Measurements from ENCODE around the gene NUDT16.
"Not testable (repeated sequence)": the region's sequence is repeated elsewhere in the genome, so short reads cannot be mapped to it uniquely, and the experiment has no call there.

The NUDT16 gene

GRCh38 chr3:131381445-131382291 is at the start of gene NUDT16:
Gene NUDT16, plus strand, starts transcription at chr3:131381774. Its CDS starts 31 bp downstream, at chr3:131381805.
- peak; percentile 97 for DNase-seq (ENCODE audit: low spot score)

GRCh38 chr3:131338948-131339640 is 42.5 kb upstream of the NUDT16 start:
- DNase-seq (ENCODE audit: low spot score), result no peak

DNA sequence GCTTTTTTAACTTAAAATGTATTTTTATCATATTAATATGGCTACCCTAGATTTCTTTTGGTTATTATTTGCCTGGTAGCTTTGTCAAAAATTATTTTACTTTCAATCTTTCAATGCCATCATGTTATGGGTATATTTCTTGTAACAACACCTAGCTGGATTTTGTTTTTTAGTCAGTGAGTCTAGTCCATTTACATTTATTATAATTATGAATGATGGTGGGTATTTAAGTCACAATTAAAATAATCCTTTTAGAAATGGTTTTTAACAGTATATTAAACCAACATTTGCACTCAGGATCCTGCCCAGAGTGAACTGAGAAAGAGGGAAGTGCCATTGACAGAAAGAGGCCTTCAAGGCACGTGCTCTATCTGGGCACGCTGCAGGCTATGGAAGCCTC is 39.8 kb upstream of the NUDT16 start:
- no peak for DNase-seq (ENCODE audit: low spot score)

- no peak for DNase-seq (ENCODE audit: low spot score)
Measured at GRCh38 chr3:131348911-131349310, 32.7 kb upstream of the NUDT16 start.

- no peak for DNase-seq (ENCODE audit: low spot score)
Measured at GRCh38 chr3:131349454-131349853, 32.1 kb upstream of the NUDT16 start.

DNA sequence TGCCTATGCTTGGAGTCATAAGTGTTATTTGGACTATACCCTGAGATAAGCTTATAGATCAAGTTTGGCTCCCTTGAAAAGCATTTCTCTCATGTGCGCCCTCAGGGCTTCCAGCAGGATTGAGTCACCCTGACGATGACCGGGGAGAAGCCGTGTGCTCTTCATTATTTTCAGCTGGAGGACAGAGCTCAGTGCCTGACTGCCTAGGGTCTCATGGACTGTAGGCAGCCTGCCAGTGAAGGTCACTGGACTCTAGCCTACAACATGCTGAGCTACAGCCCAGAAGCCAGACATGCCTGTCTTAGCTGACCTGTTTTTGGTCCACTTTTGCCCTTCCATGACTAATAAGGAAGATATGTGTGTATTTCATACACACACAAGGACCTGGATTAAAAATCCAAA is 31.6 kb upstream of the NUDT16 start:
- no peak for DNase-seq (ENCODE audit: low spot score)

GRCh38 chr3:131350506-131350905 is 31.1 kb upstream of the NUDT16 start:
- DNase-seq (ENCODE audit: low spot score), result no peak

DNA sequence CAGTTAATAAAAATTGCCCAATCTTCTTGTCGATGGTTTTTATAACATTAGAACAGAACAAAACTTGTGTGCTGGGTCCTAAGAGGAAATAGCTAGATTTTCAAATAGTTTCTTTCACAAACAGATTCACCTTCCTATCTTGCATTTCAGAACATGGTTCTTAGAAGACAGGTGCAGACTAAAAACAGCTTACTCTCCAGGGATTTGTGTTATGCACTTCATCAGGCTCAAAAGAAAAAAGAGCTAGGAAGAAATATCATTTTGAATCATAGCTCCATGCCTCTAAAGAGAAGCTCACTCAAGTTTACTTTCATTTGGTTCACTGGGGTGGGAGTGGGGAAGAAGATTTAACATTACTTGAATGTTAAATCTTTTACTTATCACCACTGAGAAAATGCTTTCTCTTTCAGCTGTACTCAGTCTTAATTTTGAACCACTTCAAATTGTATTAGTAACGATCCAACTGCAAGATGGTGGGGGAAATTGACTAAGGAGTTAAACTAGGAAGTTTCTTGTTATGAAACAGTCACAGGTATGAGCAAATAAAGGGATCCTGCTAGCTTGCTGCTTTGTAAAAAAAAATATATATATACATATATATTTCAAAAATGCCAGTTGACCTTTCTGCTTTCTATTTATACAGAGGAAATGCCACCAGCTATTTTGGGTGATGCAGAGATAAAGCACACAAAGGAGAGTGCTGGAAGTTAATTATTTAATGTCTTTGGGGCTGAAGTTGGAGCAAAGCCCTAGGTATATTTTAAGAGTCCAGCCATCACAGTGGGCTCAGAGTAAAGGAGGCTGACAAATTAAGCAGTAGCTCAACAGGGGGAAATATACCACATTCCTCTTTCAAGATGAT is 28.3 kb upstream of the NUDT16 start:
- DNase-seq (ENCODE audit: low spot score), result no peak

DNA sequence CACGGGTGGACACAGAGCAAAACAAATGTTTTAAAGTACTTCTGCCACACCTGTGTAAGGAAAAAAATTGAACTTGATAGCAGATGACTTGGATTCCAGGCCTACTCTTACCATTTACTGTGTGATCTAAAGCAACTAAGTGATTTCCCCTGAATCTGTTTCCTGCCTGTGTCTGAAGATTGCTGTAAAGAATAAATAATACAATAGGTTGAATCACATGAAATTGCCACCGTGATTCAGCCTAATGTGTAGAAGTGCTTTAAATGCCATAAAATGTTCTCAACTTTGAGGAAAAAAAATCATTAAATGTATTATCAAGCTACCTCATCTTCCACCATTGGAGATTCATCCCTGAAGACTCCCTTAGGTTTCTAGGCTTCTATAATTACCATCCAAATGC is 27.6 kb upstream of the NUDT16 start:
- DNase-seq (ENCODE audit: low spot score), result no peak

GRCh38 chr3:131356006-131356595 is 25.5 kb upstream of the NUDT16 start:
- no peak for DNase-seq (ENCODE audit: low spot score)

- no peak for DNase-seq (ENCODE audit: low spot score)
Measured at GRCh38 chr3:131357275-131357674, 24.3 kb upstream of the NUDT16 start.

GRCh38 chr3:131360191-131360755 is 21.3 kb upstream of the NUDT16 start:
- DNase-seq (ENCODE audit: low spot score), result no peak

DNA sequence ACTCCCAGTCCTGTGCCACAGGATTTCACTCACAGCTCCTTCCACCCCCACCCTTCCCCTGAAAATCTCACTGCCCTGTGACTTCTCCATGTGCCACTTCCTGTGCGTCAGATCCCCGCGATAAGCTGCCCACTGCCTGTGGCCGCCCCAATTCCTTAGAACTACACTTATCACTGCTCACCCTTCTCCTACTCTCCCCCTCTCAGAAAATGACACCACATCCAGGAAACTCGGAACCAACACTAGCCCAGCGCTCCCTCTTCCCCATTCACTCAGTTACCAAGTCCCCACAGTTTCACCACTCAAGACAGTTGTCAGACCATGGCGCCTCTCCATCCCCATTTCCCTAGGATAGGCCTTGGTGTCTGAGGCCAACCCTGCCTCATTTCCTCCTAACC is 20.5 kb upstream of the NUDT16 start:
- DNase-seq (ENCODE audit: low spot score), result not testable (repeated sequence)

DNA sequence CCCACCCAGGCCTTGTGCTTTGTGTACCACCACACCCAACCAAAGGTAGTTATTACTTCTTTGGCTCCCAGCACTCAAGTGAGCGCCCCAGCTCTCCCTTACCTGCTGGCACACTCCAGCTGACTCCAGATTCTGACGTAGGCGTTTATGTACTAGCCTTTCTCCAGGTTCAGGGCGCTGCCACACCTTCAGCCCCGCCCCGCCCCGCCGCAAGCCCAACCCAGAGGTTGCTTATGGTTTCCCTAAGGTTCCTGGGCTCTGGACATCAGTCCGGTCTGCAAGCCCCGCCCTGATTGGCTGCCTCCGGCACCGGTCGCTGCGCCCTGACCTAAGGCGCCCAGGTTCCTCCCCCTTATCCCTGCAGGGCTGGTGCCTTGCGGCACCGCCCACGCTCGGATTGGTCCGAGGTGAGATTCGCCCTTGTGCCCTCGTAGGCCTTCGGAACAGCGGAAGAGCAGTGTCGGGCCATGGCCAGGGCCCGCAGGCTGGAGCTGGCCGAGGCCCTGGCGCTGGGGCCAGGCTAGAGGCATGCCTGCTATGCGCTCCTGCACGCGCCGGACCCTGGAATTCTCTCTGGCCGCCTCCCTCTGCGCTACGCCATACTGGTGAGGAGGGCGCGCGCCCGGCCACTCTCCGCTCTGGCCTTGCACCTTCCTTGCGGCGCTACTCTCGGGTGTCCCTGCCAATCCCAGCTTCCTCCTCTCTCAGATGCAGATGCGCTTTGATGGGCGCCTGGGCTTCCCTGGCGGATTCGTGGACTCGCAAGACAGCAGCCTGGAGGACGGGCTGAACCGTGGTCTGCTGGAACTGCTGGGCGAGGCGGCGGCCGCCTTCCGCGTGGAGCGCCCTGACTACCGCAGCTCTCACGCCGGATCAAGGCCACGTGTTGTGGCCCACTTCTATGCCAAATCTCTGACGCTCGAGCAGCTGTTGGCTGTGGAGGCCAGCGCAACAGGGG is 19.8 kb upstream of the NUDT16 start:
- no peak for DNase-seq (ENCODE audit: low spot score)

DNA sequence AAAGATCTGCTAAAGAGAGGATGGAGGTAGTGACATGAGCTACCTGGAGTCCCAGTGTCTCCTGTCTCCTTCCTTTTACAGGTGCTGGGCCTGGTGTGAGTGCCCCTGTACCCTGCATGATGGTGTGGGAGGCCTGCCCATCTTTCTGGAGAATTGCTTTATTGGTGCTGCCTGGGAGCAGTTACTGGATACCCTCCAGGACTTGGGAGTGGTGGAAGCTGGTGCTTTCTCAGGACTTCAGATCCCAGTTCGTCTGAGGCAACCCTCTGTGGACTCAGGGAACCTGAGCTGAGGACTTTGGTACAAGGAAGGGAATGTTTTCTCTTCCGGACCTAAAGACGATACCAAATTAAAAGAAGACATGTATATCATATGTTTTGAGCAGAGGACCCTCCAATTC is 18.3 kb upstream of the NUDT16 start:
- no peak for DNase-seq (ENCODE audit: low spot score)

DNA sequence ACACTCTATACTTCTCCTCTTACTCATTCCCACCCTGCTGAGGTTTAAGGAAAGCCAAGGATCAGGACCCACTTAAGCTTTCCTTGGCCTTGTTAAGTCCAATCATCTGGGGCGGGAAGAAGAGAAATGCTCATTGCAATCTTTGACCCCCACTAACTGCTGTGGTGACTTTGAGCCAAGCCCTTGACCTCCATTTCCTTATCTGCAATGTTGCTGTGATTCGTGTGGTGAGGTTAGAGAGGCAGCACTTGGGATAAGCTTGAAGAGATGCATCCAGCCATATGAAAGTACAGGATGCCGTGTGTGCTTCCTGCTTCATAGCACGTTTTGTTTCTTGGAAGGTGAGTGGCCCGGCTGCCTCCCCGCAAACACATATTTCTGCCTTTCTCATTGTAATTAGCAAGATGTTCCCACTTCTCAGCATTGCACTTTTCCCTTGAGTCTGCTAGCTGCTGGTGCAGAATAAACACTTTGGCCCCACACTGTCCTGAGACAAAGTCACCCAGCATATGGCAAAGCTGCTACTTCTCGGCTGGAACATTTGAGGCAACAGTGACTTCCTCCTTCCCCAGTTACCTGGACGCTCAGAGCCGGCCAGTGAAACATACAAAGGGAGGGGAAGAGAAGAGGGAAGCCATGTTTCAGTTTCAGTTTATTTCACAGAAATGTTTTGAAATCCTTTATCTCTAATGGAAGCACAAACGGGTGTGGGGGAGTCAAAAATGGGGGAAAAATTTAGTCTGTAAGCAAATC is 10.5 kb upstream of the NUDT16 start:
- DNase-seq (ENCODE audit: low spot score), result no peak

DNA sequence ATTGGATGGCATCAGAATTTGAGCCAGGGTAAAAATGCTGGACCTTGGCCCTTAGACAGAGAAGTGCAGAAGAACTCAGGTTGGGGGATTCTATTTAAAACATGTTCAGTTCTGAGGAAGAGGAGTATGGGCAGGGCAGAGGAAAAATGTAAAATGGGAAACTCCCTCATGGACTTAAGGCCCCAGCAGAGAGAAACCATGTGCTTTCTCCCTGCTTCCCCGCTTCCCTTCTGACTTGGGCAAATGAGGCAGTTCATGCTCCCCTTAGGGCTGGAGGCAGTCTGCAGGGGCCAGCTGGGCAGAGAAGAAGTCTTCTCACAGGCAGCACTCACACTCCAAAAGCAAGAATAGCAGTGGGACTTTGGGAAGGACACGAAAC is 9.9 kb upstream of the NUDT16 start:
- DNase-seq (ENCODE audit: low spot score), result no peak

DNA sequence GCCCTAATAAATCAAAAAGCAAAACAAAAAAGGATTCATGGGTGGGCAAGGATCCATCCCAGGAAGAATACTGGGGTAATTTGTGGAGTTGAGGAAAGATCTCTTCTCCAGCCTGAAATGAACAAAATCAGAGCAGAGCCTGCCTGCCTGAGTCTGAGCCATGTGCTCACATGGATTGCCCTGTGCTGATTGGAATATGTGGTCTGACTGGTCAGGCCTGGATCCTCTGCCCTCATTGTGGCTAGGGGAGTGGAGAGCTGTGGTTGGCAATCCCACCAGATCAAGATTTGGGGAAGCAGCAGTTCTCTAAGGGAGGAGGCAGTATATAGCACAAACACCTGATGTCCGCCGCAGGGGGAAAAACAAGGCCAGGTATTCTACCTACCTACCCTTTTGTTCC is 6.8 kb upstream of the NUDT16 start:
- no peak for DNase-seq (ENCODE audit: low spot score)

GRCh38 chr3:131380821-131381444 is 641 bp upstream of the NUDT16 start:
- DNase-seq (ENCODE audit: low spot score), result not testable (repeated sequence)

All from putamen (tissue), 1 donor.